ENCODE measurements around the gene MED27.

- TF ChIP-seq REST (IDR thresholded peaks at IDR 0.05; ENCODE audit: insufficient read depth in 1 of 2, low read depth in 2 of 2, low read length in 1 of 2) (no peak), CTCF (IDR thresholded peaks at IDR 0.05) (peak; percentile 63), POLR2AphosphoS5 (IDR thresholded peaks at IDR 0.05; ENCODE audit: low read depth, low read length) (no peak), TCF7L2 (IDR thresholded peaks at IDR 0.05; ENCODE audit: low read depth, low read length) (no peak)
Measured at GRCh38 chr9:131954299-131954698, 125.4 kb downstream of the MED27 start.

Data from Panc1 (cell line).